Measurements from ENCODE around the gene CIDEB. TPM values are rescaled to one million over a fixed set of nuclear protein-coding genes. Genes with fewer than 3 reads are reported as not detected.

CIDEB gene
- total and polyA plus RNA-seq, 2 of the 8 experiments (the other 6 are each of a cell fraction or from before 2014, with no cell fraction given), result 0.11 TPM; not detected in 1

DNA sequence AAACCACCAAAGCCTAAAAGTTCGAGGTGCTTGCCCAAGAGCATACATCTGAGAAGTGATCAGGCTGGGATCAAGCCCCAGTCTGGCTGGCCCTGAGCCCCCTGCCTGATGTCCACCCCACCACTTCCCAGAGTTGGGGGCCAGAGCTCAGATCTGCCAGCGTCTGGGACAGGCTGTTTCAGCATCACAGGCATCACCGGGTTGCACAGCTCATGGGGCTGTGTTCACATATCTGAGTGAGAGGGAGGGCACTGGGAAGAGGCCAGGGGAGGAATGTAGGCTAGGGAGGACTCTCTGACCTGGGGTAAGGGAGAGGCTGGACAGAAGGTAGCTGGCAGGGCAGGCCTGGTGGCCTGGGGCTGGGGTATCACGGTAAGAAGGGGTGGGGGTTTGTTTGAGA, 50.8 kb downstream of the CIDEB start (continued):
- no peak for TF ChIP-seq ATF2 (IDR thresholded peaks at IDR 0.05; ENCODE audit: low read length)
- TF ChIP-seq, protein P1, sequence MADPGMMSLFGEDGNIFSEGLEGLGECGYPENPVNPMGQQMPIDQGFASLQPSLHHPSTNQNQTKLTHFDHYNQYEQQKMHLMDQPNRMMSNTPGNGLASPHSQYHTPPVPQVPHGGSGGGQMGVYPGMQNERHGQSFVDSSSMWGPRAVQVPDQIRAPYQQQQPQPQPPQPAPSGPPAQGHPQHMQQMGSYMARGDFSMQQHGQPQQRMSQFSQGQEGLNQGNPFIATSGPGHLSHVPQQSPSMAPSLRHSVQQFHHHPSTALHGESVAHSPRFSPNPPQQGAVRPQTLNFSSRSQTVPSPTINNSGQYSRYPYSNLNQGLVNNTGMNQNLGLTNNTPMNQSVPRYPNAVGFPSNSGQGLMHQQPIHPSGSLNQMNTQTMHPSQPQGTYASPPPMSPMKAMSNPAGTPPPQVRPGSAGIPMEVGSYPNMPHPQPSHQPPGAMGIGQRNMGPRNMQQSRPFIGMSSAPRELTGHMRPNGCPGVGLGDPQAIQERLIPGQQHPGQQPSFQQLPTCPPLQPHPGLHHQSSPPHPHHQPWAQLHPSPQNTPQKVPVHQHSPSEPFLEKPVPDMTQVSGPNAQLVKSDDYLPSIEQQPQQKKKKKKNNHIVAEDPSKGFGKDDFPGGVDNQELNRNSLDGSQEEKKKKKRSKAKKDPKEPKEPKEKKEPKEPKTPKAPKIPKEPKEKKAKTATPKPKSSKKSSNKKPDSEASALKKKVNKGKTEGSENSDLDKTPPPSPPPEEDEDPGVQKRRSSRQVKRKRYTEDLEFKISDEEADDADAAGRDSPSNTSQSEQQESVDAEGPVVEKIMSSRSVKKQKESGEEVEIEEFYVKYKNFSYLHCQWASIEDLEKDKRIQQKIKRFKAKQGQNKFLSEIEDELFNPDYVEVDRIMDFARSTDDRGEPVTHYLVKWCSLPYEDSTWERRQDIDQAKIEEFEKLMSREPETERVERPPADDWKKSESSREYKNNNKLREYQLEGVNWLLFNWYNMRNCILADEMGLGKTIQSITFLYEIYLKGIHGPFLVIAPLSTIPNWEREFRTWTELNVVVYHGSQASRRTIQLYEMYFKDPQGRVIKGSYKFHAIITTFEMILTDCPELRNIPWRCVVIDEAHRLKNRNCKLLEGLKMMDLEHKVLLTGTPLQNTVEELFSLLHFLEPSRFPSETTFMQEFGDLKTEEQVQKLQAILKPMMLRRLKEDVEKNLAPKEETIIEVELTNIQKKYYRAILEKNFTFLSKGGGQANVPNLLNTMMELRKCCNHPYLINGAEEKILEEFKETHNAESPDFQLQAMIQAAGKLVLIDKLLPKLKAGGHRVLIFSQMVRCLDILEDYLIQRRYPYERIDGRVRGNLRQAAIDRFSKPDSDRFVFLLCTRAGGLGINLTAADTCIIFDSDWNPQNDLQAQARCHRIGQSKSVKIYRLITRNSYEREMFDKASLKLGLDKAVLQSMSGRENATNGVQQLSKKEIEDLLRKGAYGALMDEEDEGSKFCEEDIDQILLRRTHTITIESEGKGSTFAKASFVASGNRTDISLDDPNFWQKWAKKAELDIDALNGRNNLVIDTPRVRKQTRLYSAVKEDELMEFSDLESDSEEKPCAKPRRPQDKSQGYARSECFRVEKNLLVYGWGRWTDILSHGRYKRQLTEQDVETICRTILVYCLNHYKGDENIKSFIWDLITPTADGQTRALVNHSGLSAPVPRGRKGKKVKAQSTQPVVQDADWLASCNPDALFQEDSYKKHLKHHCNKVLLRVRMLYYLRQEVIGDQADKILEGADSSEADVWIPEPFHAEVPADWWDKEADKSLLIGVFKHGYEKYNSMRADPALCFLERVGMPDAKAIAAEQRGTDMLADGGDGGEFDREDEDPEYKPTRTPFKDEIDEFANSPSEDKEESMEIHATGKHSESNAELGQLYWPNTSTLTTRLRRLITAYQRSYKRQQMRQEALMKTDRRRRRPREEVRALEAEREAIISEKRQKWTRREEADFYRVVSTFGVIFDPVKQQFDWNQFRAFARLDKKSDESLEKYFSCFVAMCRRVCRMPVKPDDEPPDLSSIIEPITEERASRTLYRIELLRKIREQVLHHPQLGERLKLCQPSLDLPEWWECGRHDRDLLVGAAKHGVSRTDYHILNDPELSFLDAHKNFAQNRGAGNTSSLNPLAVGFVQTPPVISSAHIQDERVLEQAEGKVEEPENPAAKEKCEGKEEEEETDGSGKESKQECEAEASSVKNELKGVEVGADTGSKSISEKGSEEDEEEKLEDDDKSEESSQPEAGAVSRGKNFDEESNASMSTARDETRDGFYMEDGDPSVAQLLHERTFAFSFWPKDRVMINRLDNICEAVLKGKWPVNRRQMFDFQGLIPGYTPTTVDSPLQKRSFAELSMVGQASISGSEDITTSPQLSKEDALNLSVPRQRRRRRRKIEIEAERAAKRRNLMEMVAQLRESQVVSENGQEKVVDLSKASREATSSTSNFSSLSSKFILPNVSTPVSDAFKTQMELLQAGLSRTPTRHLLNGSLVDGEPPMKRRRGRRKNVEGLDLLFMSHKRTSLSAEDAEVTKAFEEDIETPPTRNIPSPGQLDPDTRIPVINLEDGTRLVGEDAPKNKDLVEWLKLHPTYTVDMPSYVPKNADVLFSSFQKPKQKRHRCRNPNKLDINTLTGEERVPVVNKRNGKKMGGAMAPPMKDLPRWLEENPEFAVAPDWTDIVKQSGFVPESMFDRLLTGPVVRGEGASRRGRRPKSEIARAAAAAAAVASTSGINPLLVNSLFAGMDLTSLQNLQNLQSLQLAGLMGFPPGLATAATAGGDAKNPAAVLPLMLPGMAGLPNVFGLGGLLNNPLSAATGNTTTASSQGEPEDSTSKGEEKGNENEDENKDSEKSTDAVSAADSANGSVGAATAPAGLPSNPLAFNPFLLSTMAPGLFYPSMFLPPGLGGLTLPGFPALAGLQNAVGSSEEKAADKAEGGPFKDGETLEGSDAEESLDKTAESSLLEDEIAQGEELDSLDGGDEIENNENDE (IDR thresholded peaks at IDR 0.05; ENCODE audit: insufficient replicate concordance, low read length), result no peak
- no peak for TF ChIP-seq TAF7 (optimal IDR thresholded peaks at IDR 0.05; ENCODE audit: borderline replicate concordance, low read depth, low read length)
